Activated CD4-positive, alpha-beta T cell treated with anti-CD3 and anti-CD28 coated beads, Interleukin-2, amount 10 ng/mL, durations not matched to agents 7 days and 5 days (primary cell): ENCODE data around the gene CDC37. TPM values are rescaled to one million over a fixed set of nuclear protein-coding genes. Genes with fewer than 3 reads are reported as not detected.
"Not testable (repeated sequence)": the region's sequence is repeated elsewhere in the genome, so short reads cannot be mapped to it uniquely, and the experiment has no call there.

ENCODE experiments used
- CTCF ChIA-PET: fragments of 350-600 bp; sonication (Branson Sonifier 250); formaldehyde crosslinking; loops from one replicate; lab custom pipeline; 2021; ENCODE audit warnings: antibody characterized with exemption; lab: Charles Lee
- POLR2A ChIA-PET: fragments of 350-600 bp; sonication (Branson Sonifier 250); formaldehyde crosslinking; loops from one replicate; lab custom pipeline; 2021; ENCODE audit warnings: antibody characterized with exemption; lab: Charles Lee
- DNase-seq: peaks from one replicate; pipeline ENCODE4 v3.0.0-alpha.2; 2020
- H3K27ac Mint-ChIP-seq: one replicate; pipeline ENCODE4 v1.8.0; 2021; ENCODE audit warnings: mild to moderate bottlenecking, moderate library complexity, mixed read lengths
- H3K27me3 Mint-ChIP-seq: one replicate; pipeline ENCODE4 v1.8.0; 2021; ENCODE audit warnings: mixed read lengths
- H3K36me3 Mint-ChIP-seq: one replicate; pipeline ENCODE4 v1.8.0; 2021; ENCODE audit warnings: low read depth, mixed read lengths
- H3K4me1 Mint-ChIP-seq: one replicate; pipeline ENCODE4 v1.8.0; 2021; ENCODE audit warnings: mixed read lengths
- H3K4me3 Mint-ChIP-seq: one replicate; pipeline ENCODE4 v1.8.0; 2021; ENCODE audit warnings: mild to moderate bottlenecking, moderate library complexity, mixed read lengths
- H3K9me3 Mint-ChIP-seq: one replicate; pipeline ENCODE4 v1.8.0; 2021; ENCODE audit warnings: mixed read lengths
- total RNA-seq, 2 experiments: library from RNA; stranded (reverse); gene quantifications; one replicate each; pipeline ENCODE4 v1.2.3, GENCODE V29; 2021

CDC37 gene
- total RNA-seq, 2 experiments from 2014 or later, result 200 to 205 TPM

DNA sequence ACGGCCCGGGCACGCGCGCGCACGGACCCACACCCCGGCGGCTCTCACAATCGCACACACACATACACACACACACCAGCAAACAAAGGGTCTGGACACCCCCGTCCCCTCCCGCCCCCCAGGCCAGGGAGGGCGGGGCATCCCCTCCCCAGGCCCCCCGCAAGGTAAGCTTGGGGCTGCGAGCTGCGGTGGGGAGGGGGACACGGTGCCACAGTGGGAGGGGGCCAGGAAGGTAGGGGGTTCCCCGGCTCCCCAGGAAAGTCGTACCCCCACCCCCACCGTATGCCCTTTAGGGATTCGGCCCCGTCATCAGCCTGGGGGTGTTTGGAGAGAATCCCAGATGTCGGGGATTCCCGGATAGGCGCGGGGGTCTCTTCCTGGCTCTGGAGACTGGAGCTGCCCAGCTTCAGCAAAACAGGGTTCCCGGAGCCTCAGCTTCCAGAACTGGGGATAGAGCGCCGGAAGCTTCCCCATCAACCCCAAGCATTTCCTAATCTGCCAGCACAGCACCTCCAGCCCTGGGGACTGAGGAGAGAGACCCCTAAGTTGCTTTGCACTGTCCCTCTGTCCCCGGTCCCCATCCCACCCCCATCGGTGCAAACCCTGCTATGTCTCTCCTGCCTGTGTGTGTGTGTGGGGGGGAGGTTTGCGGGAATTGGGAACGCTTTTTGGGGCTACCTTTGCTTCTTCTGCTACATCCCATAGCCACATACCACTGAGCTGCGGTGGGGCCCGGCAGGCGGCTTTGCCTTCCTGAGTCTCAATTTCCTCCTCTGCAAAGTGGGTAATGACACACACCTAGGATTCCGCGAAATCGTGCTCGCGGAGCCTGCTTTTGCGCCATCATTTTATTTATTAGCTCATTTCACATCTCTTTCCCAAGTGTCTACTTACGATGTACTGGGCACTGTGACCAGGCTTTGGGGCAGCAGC, 1.8 kb upstream of the CDC37 start:
- H3K4me3 Mint-ChIP-seq, result peak overlapping the region; percentile 97
- H3K27ac Mint-ChIP-seq, result peak overlapping the region; percentile 97

DNA sequence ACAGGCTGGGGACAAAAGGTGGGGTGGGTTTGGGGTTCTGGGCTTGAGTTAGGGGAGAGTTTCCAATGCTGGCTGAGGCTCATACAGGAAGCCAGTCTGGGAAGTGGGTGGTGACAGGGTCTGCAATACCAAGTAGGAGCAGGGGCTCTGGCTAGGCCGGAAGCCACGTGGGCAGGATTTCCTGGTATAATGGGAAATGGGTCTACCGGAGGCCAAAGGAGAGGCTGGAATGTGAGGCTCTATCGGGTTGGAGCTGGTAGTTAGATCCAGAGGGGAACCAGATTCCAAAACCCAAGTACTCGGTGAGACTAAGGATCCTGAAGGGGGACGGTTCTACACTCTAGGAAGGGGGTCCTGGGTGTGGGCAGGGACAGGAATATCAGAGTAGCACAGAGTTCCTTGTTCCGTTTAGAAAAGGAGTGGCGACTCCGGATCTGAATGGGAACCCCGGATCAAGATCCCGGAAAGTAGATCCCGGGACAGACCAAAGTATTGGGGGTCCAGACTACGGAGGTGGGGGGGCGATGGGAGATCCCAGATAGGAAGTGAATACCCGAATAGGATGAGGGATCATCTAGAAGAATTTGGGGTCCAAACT, 802 bp downstream of the CDC37 start:
- Mint-ChIP-seq H3K4me1 (peaks cover 64% of the 10 kb centered on the region), H3K4me3 (peak overlapping the region; percentile 97)

More for the DNA sequence above, 1.8 kb upstream of the CDC37 start:
- Mint-ChIP-seq H3K27me3 (no peaks in the 10 kb centered on the region), H3K9me3 (no peaks in the 10 kb centered on the region), H3K4me1 (peaks cover 78% of the 10 kb centered on the region), H3K36me3 (peaks cover 16% of the 10 kb centered on the region)
- peak; percentile 61 for DNase-seq
- ChIA-PET POLR2A (interaction anchor here (0.6 to 1.1 kb wide), 3 partner anchors 19 to 84 kb away, joined by 3 to 4 read pairs (median 3); no protein-coding TSS in a partner anchor), CTCF (interaction anchor here (0.6 to 19.2 kb wide), 13 partner anchors 10 to 240 kb away, joined by 3 to 612 read pairs (median 4); partner anchors contain the start of gene PDE4A)

DNA sequence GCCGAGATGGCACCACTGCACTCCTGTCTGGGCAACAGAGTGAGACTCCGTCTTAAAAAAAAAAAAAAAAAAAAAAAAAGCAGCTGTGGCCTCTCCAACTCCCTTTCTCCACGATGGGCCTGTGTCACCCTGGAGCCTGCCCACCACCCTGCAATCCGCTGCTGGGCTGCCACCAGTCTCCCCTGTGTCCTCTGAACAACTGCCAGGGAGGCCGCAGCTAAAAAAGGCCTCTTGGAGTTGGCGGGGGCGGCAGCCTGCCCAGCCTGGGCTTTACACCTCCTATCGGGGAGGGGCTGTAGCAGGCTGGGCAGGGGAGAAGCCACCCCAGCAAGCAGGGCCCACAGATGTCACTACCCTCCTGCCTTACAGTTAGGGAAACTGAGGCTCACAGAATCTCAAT, 3.5 kb downstream of the CDC37 start:
- DNase-seq, result no peak
- H3K27me3 Mint-ChIP-seq, result no peaks in the 10 kb centered on the region
- ChIA-PET CTCF (interaction anchor here (0.7 to 19.2 kb wide), 5 partner anchors 8 to 129 kb away, joined by 4 to 612 read pairs (median 15); partner anchors contain the start of genes ICAM1, ICAM4 and PDE4A), POLR2A (interaction anchor here (0.6 to 0.7 kb wide), 2 partner anchors 12 to 32 kb away, joined by 4 to 6 read pairs; no protein-coding TSS in a partner anchor)
- H3K4me3 Mint-ChIP-seq, result no peak overlapping the region
- no peak overlapping the region for H3K27ac Mint-ChIP-seq
- H3K9me3 Mint-ChIP-seq, result no peaks in the 10 kb centered on the region
- H3K4me1 Mint-ChIP-seq, result peaks cover 43% of the 10 kb centered on the region
- H3K36me3 Mint-ChIP-seq, result peaks cover 26% of the 10 kb centered on the region

More for the DNA sequence above, 802 bp downstream of the CDC37 start:
- no peaks in the 10 kb centered on the region for H3K9me3 Mint-ChIP-seq
- CTCF ChIA-PET, result interaction anchor here (1.3 to 19.2 kb wide), 5 partner anchors 22 to 177 kb away, joined by 3 to 612 read pairs (median 18); partner anchors contain the start of genes ICAM1 and PDE4A
- POLR2A ChIA-PET, result no interaction called here
- DNase-seq, result peak; percentile 28
- no peaks in the 10 kb centered on the region for H3K27me3 Mint-ChIP-seq
- H3K27ac Mint-ChIP-seq, result peak overlapping the region; percentile 92
- H3K36me3 Mint-ChIP-seq, result peaks cover 13% of the 10 kb centered on the region

DNA sequence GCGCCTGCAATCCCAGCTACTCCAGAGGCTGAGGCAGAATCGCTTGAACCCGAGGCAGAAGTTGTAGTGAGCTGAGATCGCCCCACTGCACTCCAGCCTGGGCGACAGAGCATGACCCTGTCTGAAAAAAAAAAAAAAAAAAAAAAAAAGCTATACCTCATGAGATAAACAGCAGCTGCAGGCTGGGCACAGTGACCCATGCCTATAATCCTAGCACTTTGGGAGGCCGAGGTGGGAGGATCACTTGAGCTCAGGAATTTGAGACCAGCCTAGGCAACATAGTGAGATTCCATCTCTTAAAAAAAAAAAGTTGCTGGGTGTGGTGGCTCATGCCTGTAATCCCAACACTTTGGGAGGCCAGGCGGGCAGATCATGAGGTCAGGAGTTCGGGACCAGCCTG, 4.0 kb downstream of the CDC37 start:
- POLR2A ChIA-PET, H3K9me3 Mint-ChIP-seq, H3K4me3 Mint-ChIP-seq, DNase-seq, H3K27me3 Mint-ChIP-seq, H3K27ac Mint-ChIP-seq: not testable (repeated sequence)
- Mint-ChIP-seq H3K4me1 (peaks cover 38% of the 10 kb centered on the region), H3K36me3 (peaks cover 26% of the 10 kb centered on the region)
- CTCF ChIA-PET, result interaction anchor here (0.6 to 19.2 kb wide), 7 partner anchors 10 to 154 kb away, joined by 3 to 612 read pairs (median 15); partner anchors contain the start of genes ICAM1, ICAM4 and PDE4A

DNA sequence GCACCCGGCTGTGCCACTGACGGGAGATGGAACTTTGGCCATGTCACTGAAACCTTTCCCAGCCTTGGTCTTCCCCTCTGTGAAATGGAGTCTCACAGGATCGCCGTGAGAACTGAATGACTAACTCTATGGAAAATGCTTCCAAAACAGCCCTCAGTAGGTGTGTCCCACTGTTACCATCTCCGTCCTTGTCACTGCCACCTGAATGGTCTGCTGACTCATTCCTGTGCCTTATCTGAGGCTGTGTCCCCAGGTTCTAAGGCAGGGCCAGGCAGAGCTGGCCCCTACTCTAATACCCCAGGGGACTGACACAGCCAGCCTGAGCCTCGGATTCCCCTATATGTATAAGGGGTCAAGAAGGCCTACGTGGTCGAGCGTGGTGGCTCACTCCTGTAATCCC, 4.5 kb downstream of the CDC37 start:
- no peak overlapping the region for H3K27ac Mint-ChIP-seq
- DNase-seq, result no peak
- peaks cover 28% of the 10 kb centered on the region for H3K36me3 Mint-ChIP-seq
- CTCF ChIA-PET, result interaction anchor here (0.7 to 19.2 kb wide), 5 partner anchors 10 to 154 kb away, joined by 4 to 612 read pairs (median 18); partner anchors contain the start of genes ICAM1 and PDE4A
- no peak overlapping the region for H3K4me3 Mint-ChIP-seq
- POLR2A ChIA-PET, result no interaction called here
- H3K27me3 Mint-ChIP-seq, result no peaks in the 10 kb centered on the region
- H3K9me3 Mint-ChIP-seq, result no peaks in the 10 kb centered on the region
- peaks cover 36% of the 10 kb centered on the region for H3K4me1 Mint-ChIP-seq

DNA sequence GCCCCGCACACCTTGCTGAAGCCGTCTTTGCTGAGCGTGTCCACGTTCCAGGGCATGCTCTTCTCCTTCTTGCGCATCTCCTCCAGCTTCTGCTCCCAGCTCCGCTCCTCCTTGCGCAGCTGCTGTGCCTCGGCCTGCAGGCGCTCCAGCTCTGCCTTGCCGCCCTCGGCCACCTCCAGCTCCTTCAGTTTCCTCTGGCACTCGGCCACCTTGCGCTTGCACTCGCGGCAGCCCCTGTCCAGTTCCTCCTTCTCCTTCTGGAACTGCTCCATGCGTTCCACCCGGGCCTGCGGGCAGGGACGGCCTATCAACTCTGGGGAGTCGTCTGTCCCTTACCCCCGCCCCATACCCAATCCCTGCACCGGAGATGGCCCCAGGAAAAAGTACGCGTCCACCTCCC, 7.4 kb downstream of the CDC37 start:
- ChIA-PET CTCF (interaction anchor here (0.6 to 19.2 kb wide), 5 partner anchors 10 to 136 kb away, joined by 3 to 612 read pairs (median 6); partner anchors contain the start of genes PDE4A and TYK2), POLR2A (no interaction called here)
- no peak for DNase-seq
- no peaks in the 10 kb centered on the region for H3K9me3 Mint-ChIP-seq
- no peak overlapping the region for H3K4me3 Mint-ChIP-seq
- H3K4me1 Mint-ChIP-seq, result peaks cover 20% of the 10 kb centered on the region
- H3K27me3 Mint-ChIP-seq, result no peaks in the 10 kb centered on the region
- H3K36me3 Mint-ChIP-seq, result peaks cover 23% of the 10 kb centered on the region
- H3K27ac Mint-ChIP-seq, result no peak overlapping the region

DNA sequence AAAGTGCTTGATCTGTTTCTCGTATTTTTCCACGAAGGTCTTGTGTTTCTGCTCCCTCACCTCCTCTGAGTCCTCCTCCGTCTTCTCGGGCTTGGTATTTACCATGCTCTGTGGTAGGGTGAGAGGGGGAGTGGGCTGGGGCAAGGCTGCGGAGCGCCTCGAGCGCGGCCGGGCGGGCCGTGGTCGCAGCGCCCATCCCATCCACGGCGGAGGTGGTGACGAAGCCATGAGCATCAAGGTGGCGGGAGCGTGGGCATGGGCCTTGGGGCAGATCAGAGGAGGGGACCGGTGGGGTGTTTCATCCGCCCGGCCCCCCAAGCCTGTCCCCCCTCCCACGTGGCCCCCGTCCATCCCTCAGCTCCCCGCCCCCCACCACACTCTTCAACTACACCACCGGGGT, 7.9 kb downstream of the CDC37 start:
- Mint-ChIP-seq H3K4me3 (no peak overlapping the region), H3K27me3 (no peaks in the 10 kb centered on the region), H3K4me1 (peaks cover 16% of the 10 kb centered on the region), H3K9me3 (no peaks in the 10 kb centered on the region), H3K27ac (no peak overlapping the region), H3K36me3 (peaks cover 27% of the 10 kb centered on the region)
- DNase-seq, result no peak
- CTCF ChIA-PET, result interaction anchor here (0.6 to 19.2 kb wide), 7 partner anchors 10 to 135 kb away, joined by 3 to 612 read pairs (median 6); partner anchors contain the start of genes ICAM1, PDE4A and TYK2
- POLR2A ChIA-PET, result no interaction called here

DNA sequence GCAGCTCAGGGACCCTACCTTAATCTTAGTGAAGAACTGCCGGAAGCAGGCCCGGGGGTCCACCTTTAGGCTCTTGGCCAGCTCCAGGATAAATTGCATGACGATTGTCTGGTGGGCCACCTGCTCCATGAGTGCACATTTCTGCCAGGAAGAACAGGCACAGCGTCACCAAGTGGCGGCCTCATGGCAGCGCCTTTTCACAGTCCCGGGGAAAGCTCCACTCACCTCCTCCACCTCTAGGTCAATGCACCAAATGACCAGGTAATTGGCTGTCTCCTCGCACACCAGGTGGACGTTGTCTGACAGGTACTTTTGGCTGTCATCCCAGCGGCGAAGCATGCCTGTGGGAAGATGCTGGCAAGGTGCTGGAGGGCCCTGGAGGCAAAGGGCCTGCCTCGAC, 8.3 kb downstream of the CDC37 start:
- Mint-ChIP-seq H3K27me3 (no peaks in the 10 kb centered on the region), H3K36me3 (peaks cover 27% of the 10 kb centered on the region), H3K4me3 (no peak overlapping the region)

DNA sequence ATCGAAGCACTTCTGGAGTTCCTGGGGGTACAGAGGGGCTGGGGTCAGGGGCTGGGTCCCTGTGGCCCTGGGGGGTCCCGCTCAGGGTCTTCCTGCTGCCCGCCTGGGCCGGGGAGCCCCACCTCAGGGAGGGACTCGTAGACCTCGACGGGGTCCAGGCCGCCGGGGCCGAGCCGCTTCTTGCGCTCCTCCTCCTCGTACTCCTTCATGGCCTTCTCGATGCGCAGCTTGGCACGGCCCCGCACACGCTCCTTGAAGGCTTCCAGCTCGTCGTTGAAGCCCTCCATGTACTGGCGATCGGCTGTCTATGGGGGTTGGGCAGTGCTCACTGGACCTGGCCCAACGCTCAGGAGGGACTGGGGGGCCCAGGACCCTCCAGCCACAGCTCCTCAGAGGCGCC, 10.2 kb downstream of the CDC37 start:
- Mint-ChIP-seq H3K9me3 (no peaks in the 10 kb centered on the region), H3K4me1 (peaks cover 8% of the 10 kb centered on the region), H3K4me3 (no peak overlapping the region), H3K27ac (peak overlapping the region; percentile 2), H3K36me3 (peaks cover 29% of the 10 kb centered on the region), H3K27me3 (no peaks in the 10 kb centered on the region)
- no peak for DNase-seq
- ChIA-PET CTCF (interaction anchor here (2.2 to 8.4 kb wide), 4 partner anchors 10 to 135 kb away, joined by 12 to 148 read pairs (median 37); partner anchors contain the start of genes CDC37 and ICAM1), POLR2A (interaction anchor here (1.1 kb wide), 1 partner anchor 134 kb away, joined by 3 read pairs; no protein-coding TSS in a partner anchor)

More for the DNA sequence above, 8.3 kb downstream of the CDC37 start:
- no peaks in the 10 kb centered on the region for H3K9me3 Mint-ChIP-seq
- DNase-seq, result no peak
- POLR2A ChIA-PET, result no interaction called here
- no peak overlapping the region for H3K27ac Mint-ChIP-seq
- CTCF ChIA-PET, result interaction anchor here (0.6 to 8.4 kb wide), 5 partner anchors 11 to 137 kb away, joined by 3 to 148 read pairs (median 6); partner anchors contain the start of genes ICAM1 and TYK2
- peaks cover 12% of the 10 kb centered on the region for H3K4me1 Mint-ChIP-seq

DNA sequence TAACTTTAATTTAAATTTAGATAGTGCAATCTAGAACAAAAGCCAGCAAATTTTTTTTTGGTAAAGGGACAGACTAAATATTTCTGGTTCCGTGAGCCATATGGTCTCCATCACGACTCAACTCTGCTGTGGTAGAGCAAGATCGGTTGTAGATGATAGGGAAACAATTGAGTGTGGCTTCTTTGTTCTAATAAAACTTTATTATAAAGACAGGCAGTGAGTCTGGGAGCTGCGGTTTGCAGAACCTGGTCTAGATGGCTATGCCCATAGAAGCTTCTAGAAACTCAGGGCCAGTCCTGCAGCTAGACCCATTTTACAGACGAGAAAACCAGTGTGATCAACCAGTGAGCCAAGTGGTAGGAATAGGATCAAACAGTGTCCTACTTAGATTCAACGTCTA, 11.2 kb downstream of the CDC37 start:
- no peak overlapping the region for H3K4me3 Mint-ChIP-seq
- ChIA-PET CTCF (interaction anchor here (0.5 to 8.4 kb wide), 10 partner anchors 9 to 237 kb away, joined by 3 to 148 read pairs (median 12); partner anchors contain the start of genes CDC37, ICAM1 and TYK2), POLR2A (no interaction called here)
- peaks cover 3% of the 10 kb centered on the region for H3K4me1 Mint-ChIP-seq
- no peaks in the 10 kb centered on the region for H3K9me3 Mint-ChIP-seq
- H3K27me3 Mint-ChIP-seq, result no peaks in the 10 kb centered on the region
- DNase-seq, result no peak
- H3K27ac Mint-ChIP-seq, result no peak overlapping the region
- H3K36me3 Mint-ChIP-seq, result peaks cover 29% of the 10 kb centered on the region

DNA sequence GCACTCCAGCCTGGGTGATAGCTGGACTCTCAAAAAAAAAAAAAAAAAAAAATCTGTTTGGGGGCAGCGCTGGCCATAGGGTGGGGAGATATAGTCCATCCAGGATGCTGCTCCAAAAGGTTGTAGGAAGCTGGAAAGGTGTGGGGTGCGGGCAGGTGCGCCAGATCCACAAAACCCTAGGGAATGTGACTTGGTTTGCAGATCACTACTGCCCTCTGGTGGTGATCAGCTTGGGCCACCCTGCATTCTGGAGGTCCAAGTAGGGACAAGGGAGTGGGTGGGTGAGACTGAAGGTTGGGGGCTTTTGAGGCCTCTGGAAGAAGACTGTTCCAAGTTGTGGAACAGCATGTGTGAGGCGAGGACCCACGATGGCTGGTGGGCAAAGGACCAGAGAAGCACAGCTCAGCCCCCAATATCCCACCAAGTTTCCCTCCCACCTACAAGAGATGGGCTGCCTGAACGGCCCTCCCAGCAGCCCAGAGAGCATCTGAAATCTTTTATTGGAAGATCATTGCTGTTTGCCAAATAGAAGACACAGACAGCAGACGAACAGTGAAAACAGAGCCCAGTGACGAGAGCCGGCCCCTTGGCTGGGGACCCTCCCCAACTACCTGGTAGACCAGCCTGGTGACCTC, 12.6 kb downstream of the CDC37 start:
- Mint-ChIP-seq H3K4me1 (peaks cover 3% of the 10 kb centered on the region), H3K27me3 (no peaks in the 10 kb centered on the region), H3K27ac (no peak overlapping the region), H3K9me3 (no peaks in the 10 kb centered on the region), H3K36me3 (peaks cover 21% of the 10 kb centered on the region), H3K4me3 (no peak overlapping the region)
- peak; percentile 77 for DNase-seq
- ChIA-PET POLR2A (no interaction called here), CTCF (interaction anchor here (0.6 to 8.4 kb wide), 18 partner anchors 10 to 257 kb away, joined by 3 to 148 read pairs (median 4); partner anchors contain the start of genes CDC37, ICAM1 and TYK2)
